DOHH2 (cell line): ENCODE data around the gene HOXC9.

Source experiments
- EZH2phosphoT487 ChIP-seq: fragments of 200-600 bp; sonication (generic); IDR thresholded peaks from 2 replicates; pipeline ENCODE4 v1.6.1; 2017; ENCODE audit warnings: borderline replicate concordance, mild to moderate bottlenecking, antibody characterized with exemption, low read length, moderate library complexity, mixed read lengths
- TF ChIP-seq, protein P1 (sequence below): fragments of 200-600 bp; sonication (generic); IDR thresholded peaks from one replicate; pipeline ENCODE4 v1.5.1; 2014; ENCODE audit warnings: antibody characterized with exemption, mild to moderate bottlenecking, low read depth, low read length; ENCODE audit not compliant: poor library complexity, severe bottlenecking

DNA sequence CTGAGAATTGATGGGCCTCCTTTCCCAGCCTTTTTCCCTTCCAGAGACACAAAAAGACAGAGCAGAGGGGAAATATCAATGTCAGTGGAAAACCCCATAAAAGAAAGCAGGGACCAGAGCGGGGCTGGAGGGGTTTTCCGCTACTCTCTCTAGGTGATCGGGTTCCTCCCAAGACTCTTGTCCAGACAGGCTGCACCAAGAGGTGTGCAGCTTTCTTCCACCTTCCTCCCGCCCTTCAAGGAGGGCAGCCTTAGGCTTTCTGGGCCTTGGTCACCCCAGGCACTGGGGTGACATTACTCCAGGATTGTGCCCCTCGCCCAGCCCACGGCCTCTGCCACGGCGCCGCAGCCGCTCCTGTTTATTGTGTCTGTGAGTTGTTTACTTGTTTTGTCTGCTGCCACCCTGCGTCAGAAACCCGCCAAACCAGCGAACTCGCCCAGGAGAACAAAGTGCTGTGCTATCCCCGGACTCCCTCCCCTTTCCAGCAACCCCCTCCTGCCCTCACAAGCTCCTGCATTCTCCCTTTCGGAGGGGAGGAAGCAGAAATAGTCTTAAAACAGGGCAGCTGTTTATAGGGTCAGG, 21.6 kb downstream of the HOXC9 start:
- TF ChIP-seq, protein P1, sequence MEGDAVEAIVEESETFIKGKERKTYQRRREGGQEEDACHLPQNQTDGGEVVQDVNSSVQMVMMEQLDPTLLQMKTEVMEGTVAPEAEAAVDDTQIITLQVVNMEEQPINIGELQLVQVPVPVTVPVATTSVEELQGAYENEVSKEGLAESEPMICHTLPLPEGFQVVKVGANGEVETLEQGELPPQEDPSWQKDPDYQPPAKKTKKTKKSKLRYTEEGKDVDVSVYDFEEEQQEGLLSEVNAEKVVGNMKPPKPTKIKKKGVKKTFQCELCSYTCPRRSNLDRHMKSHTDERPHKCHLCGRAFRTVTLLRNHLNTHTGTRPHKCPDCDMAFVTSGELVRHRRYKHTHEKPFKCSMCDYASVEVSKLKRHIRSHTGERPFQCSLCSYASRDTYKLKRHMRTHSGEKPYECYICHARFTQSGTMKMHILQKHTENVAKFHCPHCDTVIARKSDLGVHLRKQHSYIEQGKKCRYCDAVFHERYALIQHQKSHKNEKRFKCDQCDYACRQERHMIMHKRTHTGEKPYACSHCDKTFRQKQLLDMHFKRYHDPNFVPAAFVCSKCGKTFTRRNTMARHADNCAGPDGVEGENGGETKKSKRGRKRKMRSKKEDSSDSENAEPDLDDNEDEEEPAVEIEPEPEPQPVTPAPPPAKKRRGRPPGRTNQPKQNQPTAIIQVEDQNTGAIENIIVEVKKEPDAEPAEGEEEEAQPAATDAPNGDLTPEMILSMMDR = no peak
- no peak for TF ChIP-seq EZH2phosphoT487
